Sigmoid colon (tissue), 7 donors: Measurements from ENCODE around the gene WDR5B. TPM values are rescaled to one million over a fixed set of nuclear protein-coding genes. Genes with fewer than 3 reads are reported as not detected.

Source experiments
- DNase-seq: peaks from one replicate; pipeline ENCODE4 v3.0.0-alpha.2; 2019
- H3K27ac ChIP-seq, 4 donors: fragments of 200-600 bp; sonication (generic); one replicate each; pipeline ENCODE4 v1.5.1; 2016 to 2019; ENCODE audit warnings: mild to moderate bottlenecking in 1 of 4
- H3K27me3 ChIP-seq, 3 donors: fragments of 200-600 bp; sonication (generic); one replicate each; pipeline ENCODE4 v1.5.1; 2019; ENCODE audit warnings: mild to moderate bottlenecking in 1 of 3
- H3K36me3 ChIP-seq, 4 donors: fragments of 200-600 bp; sonication (generic); one replicate each; pipeline ENCODE4 v1.5.1; 2016 to 2019
- H3K4me1 ChIP-seq, 4 donors: fragments of 200-600 bp; sonication (generic); one replicate each; pipeline ENCODE4 v1.5.1; 2017 to 2019
- H3K4me3 ChIP-seq, 4 donors: fragments of 200-600 bp; sonication (generic); one replicate each; pipeline ENCODE4 v1.5.1; 2017 to 2019; ENCODE audit warnings: mild to moderate bottlenecking in 2 of 4, moderate library complexity in 1 of 4
- H3K9me3 ChIP-seq, 4 donors: fragments of 200-600 bp in 3 of 4; sonication (generic) in 3 of 4; one replicate each; pipeline versions ENCODE4 v1.5.1 to v1.6.1; 2013 to 2019
- EP300 ChIP-seq, 4 donors: sonication (generic); formaldehyde crosslinking; IDR thresholded peaks; one replicate each; pipeline ENCODE4 v1.6.1; 2017; ENCODE audit warnings: antibody characterized with exemption in 4 of 4
- POLR2A ChIP-seq, 2 donors: fragments of 450-650 bp; IDR thresholded peaks; one replicate each; pipeline ENCODE4 v1.6.1; 2016; ENCODE audit warnings: antibody characterized with exemption in 2 of 2, mild to moderate bottlenecking in 2 of 2, moderate library complexity in 2 of 2
- POLR2AphosphoS5 ChIP-seq, 4 donors: sonication (generic); formaldehyde crosslinking; IDR thresholded peaks; one replicate each; pipeline ENCODE4 v1.6.1; 2017; ENCODE audit warnings: antibody characterized with exemption in 4 of 4
- WGBS, 2 donors: extraction: QIAGEN DNeasy Blood & Tissue Kit; methylation state at CpG; one replicate each; pipeline ENCODE4 v1.1.7; 2013; 5-methylcytosine and 5-hydroxymethylcytosine counted together
- intact Hi-C: fragments of 100-400 bp; cut with DNase I; formaldehyde crosslinking; loops from one replicate; pipeline ENCODE4 v1.15.1; 2023
- polyA plus RNA-seq, 3 donors: library from polyadenylated mRNA; stranded (reverse); fragments of 200-250 nt; gene quantifications; one replicate each; pipeline ENCODE4 v1.2.3, GENCODE V29; 2013
- total RNA-seq, 4 donors: library from RNA; depleted of rRNA; stranded (reverse); fragments of >200 nt; gene quantifications; one replicate each; pipeline ENCODE4 v1.1.0, GENCODE V29; 2016
- TF ChIP-seq, protein P1 (sequence below), 4 experiments: fragments of 450-650 bp in 3 of 4; fragments of 200-600 bp in 1 of 4; IDR thresholded peaks; one replicate each; pipeline ENCODE4 v1.5.1; 2016 to 2019; ENCODE audit warnings: antibody characterized with exemption in 4 of 4, mild to moderate bottlenecking in 3 of 4, moderate library complexity in 2 of 4
- donor health status: healthy with polysubstance abuse.
- donor health status: Bipolar disorder and iron deficiency.
- donor health status: healthy.

The WDR5B gene
- total and polyA plus RNA-seq, 7 donors: 1.2 to 4.6 (median 2.5) TPM

DNA sequence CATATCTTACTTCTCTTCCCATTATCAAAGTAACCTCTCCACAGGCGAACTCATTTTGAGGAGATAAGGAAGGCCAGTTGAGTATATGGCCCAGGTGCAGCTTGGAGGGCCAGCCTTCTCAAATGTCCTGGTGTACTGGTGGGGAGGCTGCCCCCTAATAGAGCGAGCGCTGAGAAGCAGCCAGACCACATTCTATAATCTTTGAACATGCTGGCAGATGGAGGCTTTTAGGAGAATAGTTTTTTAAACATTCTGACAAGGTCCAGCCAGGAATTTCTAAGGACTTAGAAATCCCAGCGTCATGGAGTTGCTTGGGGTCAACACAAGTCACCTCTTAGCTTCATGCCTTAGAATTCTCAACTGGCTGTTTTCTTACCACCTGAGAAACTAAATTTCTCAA, 5.8 kb downstream of the WDR5B start:
- WGBS, 2 donors: 91% methylated on average over 4 of the region's 4 CpGs
- intact Hi-C loops: loop anchor here (10.0 kb wide), 1 partner anchor 105 kb away; the partner anchor contains the start of gene KPNA1
- peaks cover 0 to 75% (median 21%) of the 10 kb centered on the region in 4 donors for H3K36me3 ChIP-seq
- H3K4me3 ChIP-seq: no peak overlapping the region
- H3K9me3 ChIP-seq: no peaks in the 10 kb centered on the region
- no peak for TF ChIP-seq EP300 (IDR thresholded peaks at IDR 0.05)
- TF ChIP-seq, protein P1, sequence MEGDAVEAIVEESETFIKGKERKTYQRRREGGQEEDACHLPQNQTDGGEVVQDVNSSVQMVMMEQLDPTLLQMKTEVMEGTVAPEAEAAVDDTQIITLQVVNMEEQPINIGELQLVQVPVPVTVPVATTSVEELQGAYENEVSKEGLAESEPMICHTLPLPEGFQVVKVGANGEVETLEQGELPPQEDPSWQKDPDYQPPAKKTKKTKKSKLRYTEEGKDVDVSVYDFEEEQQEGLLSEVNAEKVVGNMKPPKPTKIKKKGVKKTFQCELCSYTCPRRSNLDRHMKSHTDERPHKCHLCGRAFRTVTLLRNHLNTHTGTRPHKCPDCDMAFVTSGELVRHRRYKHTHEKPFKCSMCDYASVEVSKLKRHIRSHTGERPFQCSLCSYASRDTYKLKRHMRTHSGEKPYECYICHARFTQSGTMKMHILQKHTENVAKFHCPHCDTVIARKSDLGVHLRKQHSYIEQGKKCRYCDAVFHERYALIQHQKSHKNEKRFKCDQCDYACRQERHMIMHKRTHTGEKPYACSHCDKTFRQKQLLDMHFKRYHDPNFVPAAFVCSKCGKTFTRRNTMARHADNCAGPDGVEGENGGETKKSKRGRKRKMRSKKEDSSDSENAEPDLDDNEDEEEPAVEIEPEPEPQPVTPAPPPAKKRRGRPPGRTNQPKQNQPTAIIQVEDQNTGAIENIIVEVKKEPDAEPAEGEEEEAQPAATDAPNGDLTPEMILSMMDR (IDR thresholded peaks at IDR 0.05): no peak
- no peak for TF ChIP-seq POLR2AphosphoS5 (IDR thresholded peaks at IDR 0.05)
- no peak for TF ChIP-seq POLR2A (IDR thresholded peaks at IDR 0.05)
- no peak for DNase-seq
- H3K27me3 ChIP-seq: no peaks in the 10 kb centered on the region
- H3K27ac ChIP-seq: no peak overlapping the region
- peaks cover 0 to 15% (median 11%) of the 10 kb centered on the region in 4 donors for H3K4me1 ChIP-seq

DNA sequence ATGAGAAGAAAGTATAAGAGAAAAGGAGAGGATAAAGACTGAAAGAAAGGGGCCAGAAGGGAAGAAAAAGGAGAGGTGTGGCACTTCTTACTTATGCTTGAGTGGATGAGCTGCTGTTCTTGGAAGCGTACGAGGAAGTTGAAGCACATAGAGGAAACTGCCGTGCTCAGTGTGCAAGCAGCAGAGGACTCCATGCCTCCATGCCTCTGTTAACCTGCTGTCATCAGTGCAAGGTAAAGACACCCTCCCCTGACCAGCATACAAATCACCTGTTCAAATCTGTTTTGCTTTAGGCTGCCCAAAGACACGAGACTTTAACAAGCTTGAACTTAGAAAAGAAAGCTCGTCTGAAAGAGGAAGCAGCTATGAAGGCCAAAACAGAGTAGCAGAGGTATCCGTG, 6.4 kb downstream of the WDR5B start:
- peaks cover 0 to 8% (median 4%) of the 10 kb centered on the region in 4 donors for H3K4me1 ChIP-seq
- no peaks in the 10 kb centered on the region for H3K27me3 ChIP-seq
- no peak for DNase-seq
- H3K4me3 ChIP-seq: no peak overlapping the region
- WGBS, 2 donors: 65 to 76% methylated on average over 6 of the region's 6 CpGs
- H3K9me3 ChIP-seq: no peaks in the 10 kb centered on the region
- TF ChIP-seq POLR2AphosphoS5 (IDR thresholded peaks at IDR 0.05) (no peak), EP300 (IDR thresholded peaks at IDR 0.05) (no peak), POLR2A (IDR thresholded peaks at IDR 0.05) (no peak)
- TF ChIP-seq, protein P1 (IDR thresholded peaks at IDR 0.05): no peak
- intact Hi-C loops: no loop called here
- H3K36me3 ChIP-seq: peaks cover 0 to 82% (median 21%) of the 10 kb centered on the region in 4 donors
- H3K27ac ChIP-seq: no peak overlapping the region

DNA sequence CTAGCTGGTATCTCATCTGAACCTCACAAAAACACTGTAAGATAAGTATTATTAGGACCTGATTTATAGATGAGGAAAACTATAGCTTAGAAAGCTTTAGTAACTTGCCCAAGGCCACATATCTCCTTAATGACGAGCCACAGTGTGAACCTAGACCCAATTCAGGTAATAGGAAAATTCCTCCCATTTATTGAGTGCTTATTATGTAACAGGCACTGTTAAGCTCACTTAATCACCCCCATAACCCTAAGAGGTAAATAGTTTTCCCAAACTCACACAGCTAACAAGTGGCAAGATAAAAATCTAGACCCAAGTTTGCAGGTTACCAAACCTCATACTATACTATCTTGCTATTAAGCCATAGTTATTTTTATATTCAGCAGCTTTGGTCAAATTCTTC, 7.9 kb downstream of the WDR5B start:
- TF ChIP-seq POLR2A (IDR thresholded peaks at IDR 0.05) (no peak), POLR2AphosphoS5 (IDR thresholded peaks at IDR 0.05) (no peak), EP300 (IDR thresholded peaks at IDR 0.05) (no peak)
- TF ChIP-seq, protein P1 (IDR thresholded peaks at IDR 0.05): no peak
- Histone ChIP-seq H3K36me3 (peaks cover 0 to 94% (median 21%) of the 10 kb centered on the region in 4 donors), H3K9me3 (no peaks in the 10 kb centered on the region), H3K27ac (no peak overlapping the region), H3K4me3 (no peak overlapping the region), H3K27me3 (no peaks in the 10 kb centered on the region), H3K4me1 (peaks cover 0 to under 1% (median 0%) of the 10 kb centered on the region in 4 donors)
- no peak for DNase-seq
- WGBS, 2 donors: 92% methylated on average over 1 of the region's 1 CpG
- intact Hi-C loops: no loop called here

DNA sequence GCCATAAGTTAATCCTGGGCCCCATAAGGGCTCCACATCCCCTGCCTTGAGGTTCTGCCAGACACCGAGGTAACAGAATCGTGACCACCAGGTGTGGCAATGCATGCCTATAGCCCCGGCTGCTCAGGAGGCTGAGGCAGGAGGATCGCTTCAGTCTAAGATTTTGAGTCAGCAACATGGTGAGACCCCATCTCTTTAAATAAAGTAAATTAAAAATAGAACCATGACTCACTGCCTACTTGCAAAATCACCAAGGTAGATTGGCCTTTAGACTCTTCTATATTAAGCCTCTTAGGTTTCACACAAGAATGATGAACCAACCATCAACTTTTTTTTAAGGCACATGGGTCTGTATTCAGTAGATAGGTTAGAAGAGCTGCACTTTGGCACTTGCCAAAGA, 9.7 kb downstream of the WDR5B start:
- no peak for DNase-seq
- TF ChIP-seq POLR2AphosphoS5 (IDR thresholded peaks at IDR 0.05): no peak
- TF ChIP-seq POLR2A (IDR thresholded peaks at IDR 0.05): no peak
- TF ChIP-seq EP300 (IDR thresholded peaks at IDR 0.05): no peak
- TF ChIP-seq, protein P1 (IDR thresholded peaks at IDR 0.05): no peak
- H3K9me3 ChIP-seq: no peaks in the 10 kb centered on the region
- peaks cover 0 to 84% (median 21%) of the 10 kb centered on the region in 4 donors for H3K36me3 ChIP-seq
- no peaks in the 10 kb centered on the region for H3K27me3 ChIP-seq
- no peaks in the 10 kb centered on the region for H3K4me1 ChIP-seq
- no peak overlapping the region for H3K27ac ChIP-seq
- no peak overlapping the region for H3K4me3 ChIP-seq
- intact Hi-C loops: no loop called here
- 81 to 89% methylated on average over 4 of the region's 4 CpGs for WGBS, 2 donors

DNA sequence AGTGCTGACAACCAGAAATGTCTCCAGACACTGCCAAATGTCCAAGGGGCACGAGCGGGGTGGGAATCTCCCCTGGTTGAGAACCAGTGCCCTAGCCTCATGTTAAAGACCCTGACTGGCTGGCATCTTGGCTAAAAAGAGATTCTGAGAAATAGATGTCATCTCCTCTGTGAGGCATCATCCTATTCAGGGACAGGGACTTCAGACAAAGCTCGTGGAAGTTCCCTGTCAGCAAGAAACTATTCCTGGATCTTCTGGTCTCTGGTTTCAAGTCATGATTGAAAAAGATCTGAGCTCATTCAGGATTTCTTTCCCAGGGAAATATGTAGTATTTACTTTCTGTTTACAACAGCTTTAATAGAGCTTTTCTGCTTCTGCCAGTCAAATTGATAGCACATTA, 10.8 kb downstream of the WDR5B start:
- 80 to 97% methylated on average over 3 of the region's 3 CpGs for WGBS, 2 donors
- no peak for DNase-seq
- Histone ChIP-seq H3K27me3 (no peaks in the 10 kb centered on the region), H3K36me3 (peaks cover 0 to 74% (median 15%) of the 10 kb centered on the region in 4 donors), H3K4me1 (no peaks in the 10 kb centered on the region), H3K4me3 (no peak overlapping the region), H3K27ac (no peak overlapping the region), H3K9me3 (no peaks in the 10 kb centered on the region)
- TF ChIP-seq, protein P1 (IDR thresholded peaks at IDR 0.05): no peak
- no peak for TF ChIP-seq EP300 (IDR thresholded peaks at IDR 0.05)
- no peak for TF ChIP-seq POLR2AphosphoS5 (IDR thresholded peaks at IDR 0.05)
- TF ChIP-seq POLR2A (IDR thresholded peaks at IDR 0.05): no peak
- intact Hi-C loops: no loop called here
